Lower lobe of right lung (tissue), 2 donors: Measurements from ENCODE around the gene FBXW11. TPM values are rescaled to one million over a fixed set of nuclear protein-coding genes. Genes with fewer than 3 reads are reported as not detected.
"Not testable (repeated sequence)": the region's sequence is repeated elsewhere in the genome, so short reads cannot be mapped to it uniquely, and the experiment has no call there.

Source experiments
- ATAC-seq, 2 donors: fragments of 200-7000 bp; cut with Tn5 transposase; one replicate each; pipeline ENCODE4 v1.9.1; 2020 to 2022; ENCODE audit warnings: mild to moderate bottlenecking in 2 of 2, moderate library complexity in 2 of 2
- DNase-seq: peaks from one replicate; pipeline ENCODE4 v3.0.0-alpha.2; 2020
- H3K27ac ChIP-seq: fragments of 200-600 bp; one replicate; pipeline ENCODE4 v1.8.0; 2022
- H3K27me3 ChIP-seq: fragments of 200-600 bp; one replicate; pipeline ENCODE4 v1.8.0; 2022; ENCODE audit warnings: low read depth
- H3K36me3 ChIP-seq: fragments of 200-600 bp; one replicate; pipeline ENCODE4 v1.8.0; 2022; ENCODE audit warnings: mild to moderate bottlenecking
- H3K4me1 ChIP-seq: fragments of 200-600 bp; one replicate; pipeline ENCODE4 v1.8.0; 2022
- H3K4me3 ChIP-seq: fragments of 200-600 bp; one replicate; pipeline ENCODE4 v1.8.0; 2022; ENCODE audit warnings: mild to moderate bottlenecking
- H3K9me3 ChIP-seq: fragments of 200-600 bp; one replicate; pipeline ENCODE4 v1.8.0; 2022
- intact Hi-C: fragments of 100-400 bp; cut with DNase I; formaldehyde crosslinking; loops from one replicate; pipeline ENCODE4 v1.11.0; 2022
- total RNA-seq: library from RNA; stranded (reverse); fragmentation: NEBNext Ultra II Directional; extraction: Animal tissue kit (Norgen Biotek cat#: 25700); gene quantifications from one replicate; pipeline ENCODE4 v1.2.1, GENCODE V29; 2021
- TF ChIP-seq, protein P1 (sequence below): fragments of 200-600 bp; IDR thresholded peaks from one replicate; pipeline ENCODE4 v1.8.0; 2022; ENCODE audit warnings: antibody characterized with exemption, mild to moderate bottlenecking
- donor health status: DM: no; HTN: yes; CAD: no; lungs with severe emphysema.

The FBXW11 gene
- total RNA-seq, 1 donor from 2014 or later, result 52.8 TPM

GRCh38 chr5:171891150-171891549 is 115.3 kb downstream of the FBXW11 start:
- H3K36me3 ChIP-seq, result peaks cover 51% of the 10 kb centered on the region
- DNase-seq, result no peak

GRCh38 chr5:171888051-171888481 is 118.4 kb downstream of the FBXW11 start:
- DNase-seq (no peak), ATAC-seq (no peak)
- peaks cover 50% of the 10 kb centered on the region for H3K36me3 ChIP-seq
- no peaks in the 10 kb centered on the region for H3K9me3 ChIP-seq
- intact Hi-C loops, result no loop called here
- TF ChIP-seq, protein P1, sequence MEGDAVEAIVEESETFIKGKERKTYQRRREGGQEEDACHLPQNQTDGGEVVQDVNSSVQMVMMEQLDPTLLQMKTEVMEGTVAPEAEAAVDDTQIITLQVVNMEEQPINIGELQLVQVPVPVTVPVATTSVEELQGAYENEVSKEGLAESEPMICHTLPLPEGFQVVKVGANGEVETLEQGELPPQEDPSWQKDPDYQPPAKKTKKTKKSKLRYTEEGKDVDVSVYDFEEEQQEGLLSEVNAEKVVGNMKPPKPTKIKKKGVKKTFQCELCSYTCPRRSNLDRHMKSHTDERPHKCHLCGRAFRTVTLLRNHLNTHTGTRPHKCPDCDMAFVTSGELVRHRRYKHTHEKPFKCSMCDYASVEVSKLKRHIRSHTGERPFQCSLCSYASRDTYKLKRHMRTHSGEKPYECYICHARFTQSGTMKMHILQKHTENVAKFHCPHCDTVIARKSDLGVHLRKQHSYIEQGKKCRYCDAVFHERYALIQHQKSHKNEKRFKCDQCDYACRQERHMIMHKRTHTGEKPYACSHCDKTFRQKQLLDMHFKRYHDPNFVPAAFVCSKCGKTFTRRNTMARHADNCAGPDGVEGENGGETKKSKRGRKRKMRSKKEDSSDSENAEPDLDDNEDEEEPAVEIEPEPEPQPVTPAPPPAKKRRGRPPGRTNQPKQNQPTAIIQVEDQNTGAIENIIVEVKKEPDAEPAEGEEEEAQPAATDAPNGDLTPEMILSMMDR, result no peak
- no peaks in the 10 kb centered on the region for H3K27me3 ChIP-seq
- H3K4me3 ChIP-seq, result no peak overlapping the region
- H3K27ac ChIP-seq, result no peak overlapping the region
- H3K4me1 ChIP-seq, result no peaks in the 10 kb centered on the region

More at GRCh38 chr5:171891150-171891549, 115.3 kb downstream of the FBXW11 start:
- intact Hi-C loops, result no loop called here
- TF ChIP-seq, protein P1, result no peak
- no peak overlapping the region for H3K4me3 ChIP-seq
- no peaks in the 10 kb centered on the region for H3K9me3 ChIP-seq
- no peaks in the 10 kb centered on the region for H3K27me3 ChIP-seq
- no peak overlapping the region for H3K27ac ChIP-seq
- no peak for ATAC-seq
- no peaks in the 10 kb centered on the region for H3K4me1 ChIP-seq

- DNase-seq, H3K9me3 ChIP-seq, H3K27me3 ChIP-seq, intact Hi-C loops, H3K27ac ChIP-seq, ATAC-seq, H3K4me1 ChIP-seq, H3K4me3 ChIP-seq: not testable (repeated sequence)
- H3K36me3 ChIP-seq, result peaks cover 39% of the 10 kb centered on the region
Observed at GRCh38 chr5:171886037-171886436, 120.4 kb downstream of the FBXW11 start.

- TF ChIP-seq, protein P1, result no peak
- Histone ChIP-seq H3K27me3 (no peaks in the 10 kb centered on the region), H3K36me3 (peaks cover 26% of the 10 kb centered on the region), H3K4me1 (no peaks in the 10 kb centered on the region), H3K9me3 (no peaks in the 10 kb centered on the region), H3K27ac (no peak overlapping the region), H3K4me3 (no peak overlapping the region)
- DNase-seq (no peak), ATAC-seq (no peak)
- intact Hi-C loops, result no loop called here
Observed at GRCh38 chr5:171882118-171882517, 124.3 kb downstream of the FBXW11 start.

- Histone ChIP-seq H3K4me3 (no peak overlapping the region), H3K36me3 (peaks cover 87% of the 10 kb centered on the region), H3K27ac (no peak overlapping the region), H3K9me3 (no peaks in the 10 kb centered on the region), H3K27me3 (no peaks in the 10 kb centered on the region), H3K4me1 (peaks cover 4% of the 10 kb centered on the region)
- TF ChIP-seq, protein P1, result no peak
- intact Hi-C loops, result no loop called here
- ATAC-seq (peak; percentile 65 to 80), DNase-seq (no peak)
Observed at GRCh38 chr5:171874234-171874633, 132.2 kb downstream of the FBXW11 start.

GRCh38 chr5:171872666-171873065 is 133.8 kb downstream of the FBXW11 start:
- no peak for ATAC-seq
- Histone ChIP-seq H3K9me3 (no peaks in the 10 kb centered on the region), H3K36me3 (peaks cover 93% of the 10 kb centered on the region), H3K27me3 (no peaks in the 10 kb centered on the region), H3K4me3 (no peak overlapping the region), H3K4me1 (peaks cover 4% of the 10 kb centered on the region), H3K27ac (no peak overlapping the region)
- TF ChIP-seq, protein P1, result no peak
- intact Hi-C loops, result no loop called here
- DNase-seq, result no peak
